Activated B cell treated with CpG ODN at 0.5 μM for 24 hours (primary cell): ENCODE measurements around the gene LY9. TPM values are rescaled to one million over a fixed set of nuclear protein-coding genes. Genes with fewer than 3 reads are reported as not detected.
"Not testable (repeated sequence)": the region's sequence is repeated elsewhere in the genome, so short reads cannot be mapped to it uniquely, and the experiment has no call there.

ENCODE experiments used
- ATAC-seq: fragments of 200-7000 bp; cut with Tn5 transposase; one replicate; pipeline ENCODE4 v1.10.0; 2021; ENCODE audit warnings: low read depth, mild to moderate bottlenecking, moderate library complexity
- CTCF ChIA-PET: fragments of 350-600 bp; sonication (Branson Sonifier 250); formaldehyde crosslinking; loops from one replicate; lab custom pipeline; 2021; ENCODE audit warnings: antibody characterized with exemption; lab: Charles Lee
- POLR2A ChIA-PET: fragments of 350-600 bp; sonication (Branson Sonifier 250); formaldehyde crosslinking; loops from one replicate; lab custom pipeline; 2021; ENCODE audit warnings: antibody characterized with exemption; lab: Charles Lee
- DNase-seq: peaks from one replicate; pipeline ENCODE4 v3.0.0; 2022
- H3K27ac Mint-ChIP-seq: one replicate; pipeline ENCODE4 v1.8.0; 2020; ENCODE audit warnings: mixed read lengths
- H3K27me3 Mint-ChIP-seq: one replicate; pipeline ENCODE4 v1.8.0; 2021; ENCODE audit warnings: mixed read lengths
- H3K36me3 Mint-ChIP-seq: one replicate; pipeline ENCODE4 v1.8.0; 2021; ENCODE audit warnings: low read depth, mixed read lengths
- H3K4me1 Mint-ChIP-seq: one replicate; pipeline ENCODE4 v1.8.0; 2021; ENCODE audit warnings: mixed read lengths
- H3K4me3 Mint-ChIP-seq: one replicate; pipeline ENCODE4 v1.8.0; 2020; ENCODE audit warnings: mild to moderate bottlenecking, mixed read lengths
- H3K9me3 Mint-ChIP-seq: one replicate; pipeline ENCODE4 v1.8.0; 2020; ENCODE audit warnings: mixed read lengths
- intact Hi-C: fragments of 100-400 bp; cut with micrococcal nuclease; formaldehyde crosslinking; loops from one replicate; pipeline ENCODE4 v1.15.1; 2024
- total RNA-seq: library from RNA; stranded (reverse); gene quantifications from 2 replicates; pipeline ENCODE4 v1.2.3, GENCODE V29; 2022
- TF ChIP-seq, protein P1 (sequence below): fragments of 200-600 bp; IDR thresholded peaks from one replicate; pipeline ENCODE4 v1.8.0; 2022; ENCODE audit warnings: antibody characterized with exemption, mild to moderate bottlenecking

LY9 gene
- total RNA-seq, 1 donor from 2014 or later = 71.6 TPM

DNA sequence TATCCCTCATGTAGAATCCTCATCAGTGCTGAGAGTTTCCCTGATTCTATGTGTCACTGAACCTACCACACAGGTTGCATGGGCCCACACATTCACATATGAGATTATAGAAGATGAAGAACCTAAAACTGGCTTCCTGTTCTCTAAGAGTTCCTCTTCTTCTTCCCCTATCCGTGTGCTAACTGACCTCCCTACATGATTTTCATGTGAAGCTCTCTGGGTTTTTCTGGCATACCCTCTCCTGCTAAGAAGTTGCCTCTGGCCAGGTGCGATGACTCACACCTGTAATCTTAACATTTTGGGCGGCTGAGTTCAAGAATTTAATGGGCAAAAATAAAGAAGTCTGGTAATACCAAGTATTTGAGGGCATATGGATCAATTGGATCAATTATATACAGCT is 72.2 kb downstream of the LY9 start:
- H3K27ac Mint-ChIP-seq = no peak overlapping the region
- ATAC-seq = no peak

GRCh38 chr1:160874935-160875334 is 79.0 kb downstream of the LY9 start:
- intact Hi-C loops = no loop called here
- Mint-ChIP-seq H3K4me3 (no peak overlapping the region), H3K9me3 (no peaks in the 10 kb centered on the region), H3K27me3 (peaks cover 6% of the 10 kb centered on the region), H3K36me3 (no peaks in the 10 kb centered on the region), H3K27ac (no peak overlapping the region), H3K4me1 (peaks cover 14% of the 10 kb centered on the region)
- POLR2A ChIA-PET = no interaction called here
- peak; percentile 47 for ATAC-seq
- no peak for DNase-seq
- CTCF ChIA-PET = no interaction called here
- TF ChIP-seq, protein P1, sequence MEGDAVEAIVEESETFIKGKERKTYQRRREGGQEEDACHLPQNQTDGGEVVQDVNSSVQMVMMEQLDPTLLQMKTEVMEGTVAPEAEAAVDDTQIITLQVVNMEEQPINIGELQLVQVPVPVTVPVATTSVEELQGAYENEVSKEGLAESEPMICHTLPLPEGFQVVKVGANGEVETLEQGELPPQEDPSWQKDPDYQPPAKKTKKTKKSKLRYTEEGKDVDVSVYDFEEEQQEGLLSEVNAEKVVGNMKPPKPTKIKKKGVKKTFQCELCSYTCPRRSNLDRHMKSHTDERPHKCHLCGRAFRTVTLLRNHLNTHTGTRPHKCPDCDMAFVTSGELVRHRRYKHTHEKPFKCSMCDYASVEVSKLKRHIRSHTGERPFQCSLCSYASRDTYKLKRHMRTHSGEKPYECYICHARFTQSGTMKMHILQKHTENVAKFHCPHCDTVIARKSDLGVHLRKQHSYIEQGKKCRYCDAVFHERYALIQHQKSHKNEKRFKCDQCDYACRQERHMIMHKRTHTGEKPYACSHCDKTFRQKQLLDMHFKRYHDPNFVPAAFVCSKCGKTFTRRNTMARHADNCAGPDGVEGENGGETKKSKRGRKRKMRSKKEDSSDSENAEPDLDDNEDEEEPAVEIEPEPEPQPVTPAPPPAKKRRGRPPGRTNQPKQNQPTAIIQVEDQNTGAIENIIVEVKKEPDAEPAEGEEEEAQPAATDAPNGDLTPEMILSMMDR = no peak

More for the DNA sequence above, 72.2 kb downstream of the LY9 start:
- H3K4me3 Mint-ChIP-seq = no peak overlapping the region
- H3K9me3 Mint-ChIP-seq = no peaks in the 10 kb centered on the region
- peaks cover 18% of the 10 kb centered on the region for H3K4me1 Mint-ChIP-seq
- intact Hi-C loops = no loop called here
- ChIA-PET POLR2A (no interaction called here), CTCF (no interaction called here)
- peaks cover under 1% of the 10 kb centered on the region for H3K27me3 Mint-ChIP-seq
- TF ChIP-seq, protein P1 = no peak
- no peak for DNase-seq
- H3K36me3 Mint-ChIP-seq = no peaks in the 10 kb centered on the region

- peak overlapping the region; percentile 21 for H3K27ac Mint-ChIP-seq
- DNase-seq, H3K36me3 Mint-ChIP-seq, H3K9me3 Mint-ChIP-seq, H3K27me3 Mint-ChIP-seq, POLR2A ChIA-PET, H3K4me3 Mint-ChIP-seq, ATAC-seq, intact Hi-C loops, CTCF ChIA-PET: not testable (repeated sequence)
- H3K4me1 Mint-ChIP-seq = peaks cover 14% of the 10 kb centered on the region
Measured at GRCh38 chr1:160875591-160875990, 79.6 kb downstream of the LY9 start.

GRCh38 chr1:160876311-160876710 is 80.3 kb downstream of the LY9 start:
- CTCF ChIA-PET = interaction anchor here (0.7 to 2.2 kb wide), 3 partner anchors 15 to 99 kb away, joined by 3 to 5 read pairs (median 4); no protein-coding TSS in a partner anchor
- POLR2A ChIA-PET = no interaction called here

DNA sequence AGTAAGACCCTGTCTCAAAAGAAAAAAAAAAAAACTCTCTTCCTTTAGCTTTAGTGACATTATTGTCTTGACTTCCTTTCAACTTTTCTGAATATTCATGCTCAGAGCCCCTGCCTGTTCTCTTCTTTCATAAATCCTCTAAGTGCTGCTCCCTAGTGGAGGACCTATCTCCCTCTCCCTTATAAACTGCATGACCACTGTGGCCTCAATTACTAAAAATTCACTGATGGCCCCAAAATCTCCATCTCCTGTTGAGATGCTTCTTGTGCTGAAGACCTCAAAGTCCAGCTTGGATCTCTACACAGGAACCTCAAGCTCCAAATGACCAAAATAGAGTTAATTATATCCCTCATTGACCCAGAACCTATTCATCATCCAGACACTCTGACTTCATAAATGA is 81.2 kb downstream of the LY9 start:
- Mint-ChIP-seq H3K36me3 (no peaks in the 10 kb centered on the region), H3K4me3 (no peak overlapping the region), H3K27me3 (peaks cover 6% of the 10 kb centered on the region), H3K4me1 (peaks cover 14% of the 10 kb centered on the region), H3K27ac (no peak overlapping the region), H3K9me3 (no peaks in the 10 kb centered on the region)
- ChIA-PET CTCF (interaction anchor here (0.5 to 2.2 kb wide), 6 partner anchors 16 to 100 kb away, joined by 3 to 5 read pairs (median 4); no protein-coding TSS in a partner anchor), POLR2A (no interaction called here)
- intact Hi-C loops = loop anchor here (1.0 to 2.0 kb wide), 2 partner anchors 40 to 150 kb away; no protein-coding TSS in a partner anchor
- no peak for DNase-seq
- TF ChIP-seq, protein P1 = no peak
- peak; percentile 28 for ATAC-seq

More at GRCh38 chr1:160876311-160876710, 80.3 kb downstream of the LY9 start:
- TF ChIP-seq, protein P1 = no peak
- no peak for DNase-seq
- Mint-ChIP-seq H3K4me1 (peaks cover 14% of the 10 kb centered on the region), H3K36me3 (no peaks in the 10 kb centered on the region), H3K27me3 (peaks cover 6% of the 10 kb centered on the region), H3K27ac (peak overlapping the region; percentile 12), H3K4me3 (no peak overlapping the region), H3K9me3 (no peaks in the 10 kb centered on the region)
- ATAC-seq = no peak
- intact Hi-C loops = loop anchor here (2.0 kb wide), 1 partner anchor 150 kb away; no protein-coding TSS in a partner anchor

Other genes with a start within 250 kb of the LY9 start
- 57.5 and 65.5 TPM in 2 replicates for gene CD84, start 216.7 kb upstream of the LY9 start, total RNA-seq
- 85.7 and 91.7 TPM in 2 replicates for gene SLAMF1, start 149.1 kb upstream of the LY9 start, total RNA-seq
- gene CD48, start 84.4 kb upstream of the LY9 start, total RNA-seq = 200 and 202 TPM in 2 replicates
- gene SLAMF7, start 56.9 kb upstream of the LY9 start, total RNA-seq = 99.2 and 119 TPM in 2 replicates
- not detected in 2 replicates for gene CD244, start 66.7 kb downstream of the LY9 start, total RNA-seq
- not detected in 2 replicates for gene ITLN1, start 89.0 kb downstream of the LY9 start, total RNA-seq
- not detected in 2 replicates for gene ITLN2, start 158.6 kb downstream of the LY9 start, total RNA-seq
- 11.1 and 11.6 TPM in 2 replicates for gene F11R, start 225.0 kb downstream of the LY9 start, total RNA-seq
- 69.8 and 70.2 TPM in 2 replicates for gene TSTD1, start 242.8 kb downstream of the LY9 start, total RNA-seq
- 134 and 143 TPM in 2 replicates for gene USF1, start 249.8 kb downstream of the LY9 start, total RNA-seq